ENCODE results near the gene FHOD3.

The FHOD3 gene

GRCh38 chr18:36582988-36583745, 285.7 kb downstream of the FHOD3 start:
- H3K4me3 ChIP-seq (ENCODE audit: low read depth, low read length): no peak overlapping the region
- TF ChIP-seq, protein P1, sequence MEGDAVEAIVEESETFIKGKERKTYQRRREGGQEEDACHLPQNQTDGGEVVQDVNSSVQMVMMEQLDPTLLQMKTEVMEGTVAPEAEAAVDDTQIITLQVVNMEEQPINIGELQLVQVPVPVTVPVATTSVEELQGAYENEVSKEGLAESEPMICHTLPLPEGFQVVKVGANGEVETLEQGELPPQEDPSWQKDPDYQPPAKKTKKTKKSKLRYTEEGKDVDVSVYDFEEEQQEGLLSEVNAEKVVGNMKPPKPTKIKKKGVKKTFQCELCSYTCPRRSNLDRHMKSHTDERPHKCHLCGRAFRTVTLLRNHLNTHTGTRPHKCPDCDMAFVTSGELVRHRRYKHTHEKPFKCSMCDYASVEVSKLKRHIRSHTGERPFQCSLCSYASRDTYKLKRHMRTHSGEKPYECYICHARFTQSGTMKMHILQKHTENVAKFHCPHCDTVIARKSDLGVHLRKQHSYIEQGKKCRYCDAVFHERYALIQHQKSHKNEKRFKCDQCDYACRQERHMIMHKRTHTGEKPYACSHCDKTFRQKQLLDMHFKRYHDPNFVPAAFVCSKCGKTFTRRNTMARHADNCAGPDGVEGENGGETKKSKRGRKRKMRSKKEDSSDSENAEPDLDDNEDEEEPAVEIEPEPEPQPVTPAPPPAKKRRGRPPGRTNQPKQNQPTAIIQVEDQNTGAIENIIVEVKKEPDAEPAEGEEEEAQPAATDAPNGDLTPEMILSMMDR (IDR thresholded peaks at IDR 0.05; ENCODE audit: low read depth, low read length): no peak
- in situ Hi-C loops (cut with HindIII; ENCODE audit: low sequenced_read_pairs): no loop called here
- no peak for DNase-seq (ENCODE audit: low read depth, low spot score)

DNA sequence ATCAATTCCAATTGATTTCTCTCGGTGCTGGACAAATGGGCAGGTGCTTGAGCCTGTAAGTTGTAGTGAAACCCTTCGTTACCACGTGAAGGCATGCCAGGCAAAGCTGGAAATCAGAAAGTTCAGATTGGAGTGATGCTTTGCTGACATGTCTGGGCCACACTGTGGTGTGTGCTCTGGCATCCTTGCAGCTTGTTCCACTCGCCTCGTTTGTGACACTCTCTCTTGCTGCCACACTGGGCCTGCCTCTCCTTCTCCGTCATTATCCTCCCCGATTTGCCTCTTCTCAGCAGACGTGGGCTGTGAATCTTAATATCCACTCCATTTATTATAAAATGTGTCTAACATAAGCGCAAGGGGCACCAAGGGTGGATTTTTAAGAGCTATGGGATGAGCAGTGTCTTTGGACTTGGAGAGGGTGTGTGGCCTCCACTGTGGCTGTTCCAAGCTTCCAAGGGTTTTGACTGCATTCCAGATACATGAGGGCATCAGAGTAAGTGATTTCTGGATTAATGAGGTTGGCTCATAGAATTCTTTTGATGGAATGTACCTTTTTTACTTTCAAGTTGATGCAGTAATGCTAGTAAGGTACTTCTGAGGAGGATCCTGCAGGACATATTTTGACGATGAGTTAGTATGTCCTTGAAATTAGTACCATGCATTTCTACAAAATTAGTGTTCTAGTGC, 292.5 kb downstream of the FHOD3 start:
- H3K4me3 ChIP-seq (ENCODE audit: low read depth, low read length): no peak overlapping the region
- peak; percentile 8 for DNase-seq (ENCODE audit: low read depth, low spot score)
- in situ Hi-C loops (cut with HindIII; ENCODE audit: low sequenced_read_pairs): no loop called here
- TF ChIP-seq, protein P1 (IDR thresholded peaks at IDR 0.05; ENCODE audit: low read depth, low read length): no peak

DNA sequence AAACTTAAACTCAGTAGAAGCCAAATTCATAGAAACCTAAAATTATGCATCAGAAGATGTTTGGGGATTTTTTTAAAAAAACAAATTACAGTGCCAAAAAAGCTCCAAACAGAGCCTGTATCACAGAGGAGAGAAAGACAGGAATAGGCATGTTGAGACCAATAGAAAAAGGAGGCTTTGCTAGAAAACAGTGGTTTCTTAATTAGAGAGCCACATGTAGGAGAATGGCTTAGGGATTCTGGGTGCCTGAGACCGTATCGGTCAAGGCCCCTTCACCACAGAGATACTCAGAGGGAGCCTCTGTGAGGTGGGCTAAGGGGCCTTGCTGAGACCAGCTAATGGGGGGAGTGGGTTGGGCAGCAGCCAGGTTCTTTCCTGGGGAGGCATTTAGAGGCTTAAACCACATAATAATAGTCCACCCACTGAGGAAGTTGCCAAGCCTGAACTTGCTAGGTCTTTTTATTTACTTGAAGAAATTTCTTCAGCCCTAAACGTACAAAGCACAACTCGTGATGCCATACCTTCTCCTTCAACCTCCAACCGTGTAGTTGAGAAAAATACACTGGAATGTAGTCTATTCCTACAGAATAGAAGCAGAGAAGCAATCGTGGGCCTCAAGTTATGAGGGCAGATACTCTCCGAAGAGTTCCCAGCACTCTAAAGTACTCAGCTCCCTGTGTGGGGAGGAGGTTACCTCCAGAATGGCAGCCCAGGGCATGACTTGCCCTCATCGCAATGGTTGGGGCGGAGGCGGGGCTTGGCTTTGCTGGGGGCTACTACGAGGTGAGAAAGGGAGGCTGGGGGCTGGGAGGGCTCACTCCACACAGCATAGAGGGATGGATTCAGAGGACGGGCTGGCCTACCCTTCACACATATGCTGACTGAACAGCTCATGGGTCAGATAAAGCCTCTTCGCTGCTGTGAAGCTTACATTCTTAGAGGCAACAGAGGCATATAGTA, 293.4 kb downstream of the FHOD3 start:
- no peak overlapping the region for H3K4me3 ChIP-seq (ENCODE audit: low read depth, low read length)
- no peak for DNase-seq (ENCODE audit: low read depth, low spot score)

DNA sequence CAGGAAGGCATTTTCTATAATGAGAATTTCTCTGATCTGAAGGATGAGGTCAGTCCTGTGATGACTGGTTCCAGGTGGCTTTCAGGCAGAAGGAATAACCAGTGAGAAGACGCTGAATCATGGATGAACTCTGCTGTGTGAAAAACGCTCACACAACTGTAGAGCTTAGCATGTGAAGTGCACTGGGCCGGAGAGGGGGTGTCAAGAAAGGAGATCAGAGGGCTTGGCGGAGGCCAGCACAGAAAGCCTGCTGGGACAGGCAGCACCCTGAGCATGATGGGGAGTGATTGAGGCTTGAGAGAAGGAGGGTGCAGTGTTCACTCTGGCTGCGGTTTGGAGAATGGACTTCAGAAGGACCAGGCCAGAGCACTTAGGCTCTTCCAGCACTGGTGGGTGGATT, 294.8 kb downstream of the FHOD3 start:
- no peak overlapping the region for H3K4me3 ChIP-seq (ENCODE audit: low read depth, low read length)
- DNase-seq (ENCODE audit: low read depth, low spot score): no peak
- in situ Hi-C loops (cut with HindIII; ENCODE audit: low sequenced_read_pairs): no loop called here
- TF ChIP-seq, protein P1 (IDR thresholded peaks at IDR 0.05; ENCODE audit: low read depth, low read length): no peak

More for the DNA sequence above, 293.4 kb downstream of the FHOD3 start:
- TF ChIP-seq, protein P1 (IDR thresholded peaks at IDR 0.05; ENCODE audit: low read depth, low read length): no peak
- in situ Hi-C loops (cut with HindIII; ENCODE audit: low sequenced_read_pairs): no loop called here

DNA sequence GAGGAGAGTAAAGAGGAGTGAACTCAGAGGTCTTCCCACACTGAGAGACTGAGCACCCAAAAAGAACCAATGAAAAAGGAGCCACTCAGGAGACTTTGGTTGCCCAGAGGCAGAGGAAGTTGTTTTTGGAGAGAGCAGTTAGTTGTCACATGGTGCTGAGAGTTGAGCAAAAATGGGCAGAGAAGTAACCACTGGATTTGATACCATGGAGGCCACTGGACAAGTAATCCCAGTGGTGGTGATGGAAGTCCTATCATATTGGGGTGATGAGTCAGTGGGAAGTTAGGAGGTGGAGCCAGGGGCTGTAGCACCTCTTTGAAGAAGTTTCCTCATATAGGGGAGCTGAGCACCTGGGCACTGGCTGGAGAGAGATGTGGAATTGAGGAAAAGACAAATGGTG, 295.5 kb downstream of the FHOD3 start:
- no peak overlapping the region for H3K4me3 ChIP-seq (ENCODE audit: low read depth, low read length)
- in situ Hi-C loops (cut with HindIII; ENCODE audit: low sequenced_read_pairs): no loop called here
- TF ChIP-seq, protein P1 (IDR thresholded peaks at IDR 0.05; ENCODE audit: low read depth, low read length): no peak
- no peak for DNase-seq (ENCODE audit: low read depth, low spot score)

- TF ChIP-seq, protein P1 (IDR thresholded peaks at IDR 0.05; ENCODE audit: low read depth, low read length): no peak
- in situ Hi-C loops (cut with HindIII; ENCODE audit: low sequenced_read_pairs): no loop called here
- H3K4me3 ChIP-seq (ENCODE audit: low read depth, low read length): no peak overlapping the region
- no peak for DNase-seq (ENCODE audit: low read depth, low spot score)
These were observed 296.1 kb downstream of the FHOD3 start for GRCh38 chr18:36593641-36594040.

All from astrocyte of the spinal cord (primary cell).